Measurements from ENCODE around the gene GARNL3.

DNA sequence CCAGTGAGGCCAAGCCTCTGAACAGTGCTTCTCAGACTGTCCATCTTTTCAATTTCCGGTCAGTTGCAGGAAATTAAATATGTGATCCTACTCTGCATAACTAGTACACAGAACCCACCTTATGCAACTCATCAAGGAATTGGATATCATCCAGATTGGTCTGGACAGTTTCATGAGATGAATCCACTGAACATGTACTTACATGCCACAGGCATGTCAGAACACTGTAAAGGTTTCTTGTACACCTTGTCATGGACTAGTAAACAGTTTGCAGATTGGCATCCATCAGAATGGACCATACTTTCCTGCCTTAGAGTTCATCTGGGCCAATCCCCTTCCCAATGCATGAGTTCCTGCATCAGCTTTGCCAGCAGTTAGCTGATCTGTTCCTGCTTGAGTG is 30.4 kb downstream of the GARNL3 start:
- TF ChIP-seq, protein P1, sequence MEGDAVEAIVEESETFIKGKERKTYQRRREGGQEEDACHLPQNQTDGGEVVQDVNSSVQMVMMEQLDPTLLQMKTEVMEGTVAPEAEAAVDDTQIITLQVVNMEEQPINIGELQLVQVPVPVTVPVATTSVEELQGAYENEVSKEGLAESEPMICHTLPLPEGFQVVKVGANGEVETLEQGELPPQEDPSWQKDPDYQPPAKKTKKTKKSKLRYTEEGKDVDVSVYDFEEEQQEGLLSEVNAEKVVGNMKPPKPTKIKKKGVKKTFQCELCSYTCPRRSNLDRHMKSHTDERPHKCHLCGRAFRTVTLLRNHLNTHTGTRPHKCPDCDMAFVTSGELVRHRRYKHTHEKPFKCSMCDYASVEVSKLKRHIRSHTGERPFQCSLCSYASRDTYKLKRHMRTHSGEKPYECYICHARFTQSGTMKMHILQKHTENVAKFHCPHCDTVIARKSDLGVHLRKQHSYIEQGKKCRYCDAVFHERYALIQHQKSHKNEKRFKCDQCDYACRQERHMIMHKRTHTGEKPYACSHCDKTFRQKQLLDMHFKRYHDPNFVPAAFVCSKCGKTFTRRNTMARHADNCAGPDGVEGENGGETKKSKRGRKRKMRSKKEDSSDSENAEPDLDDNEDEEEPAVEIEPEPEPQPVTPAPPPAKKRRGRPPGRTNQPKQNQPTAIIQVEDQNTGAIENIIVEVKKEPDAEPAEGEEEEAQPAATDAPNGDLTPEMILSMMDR (IDR thresholded peaks at IDR 0.05), result no peak
- no peak for TF ChIP-seq POLR2A (IDR thresholded peaks at IDR 0.05)
- TF ChIP-seq EP300 (IDR thresholded peaks at IDR 0.05), result no peak
